Activated naive CD4-positive, alpha-beta T cell treated with Interleukin-2 at 50 U/mL for 16 hours (primary cell): ENCODE measurements around the gene MAST2.
"Not testable (repeated sequence)": the region's sequence is repeated elsewhere in the genome, so short reads cannot be mapped to it uniquely, and the experiment has no call there.

Source experiments
- DNase-seq: peaks from one replicate; pipeline ENCODE4 v3.0.0-alpha.2; 2020

Gene MAST2

DNA sequence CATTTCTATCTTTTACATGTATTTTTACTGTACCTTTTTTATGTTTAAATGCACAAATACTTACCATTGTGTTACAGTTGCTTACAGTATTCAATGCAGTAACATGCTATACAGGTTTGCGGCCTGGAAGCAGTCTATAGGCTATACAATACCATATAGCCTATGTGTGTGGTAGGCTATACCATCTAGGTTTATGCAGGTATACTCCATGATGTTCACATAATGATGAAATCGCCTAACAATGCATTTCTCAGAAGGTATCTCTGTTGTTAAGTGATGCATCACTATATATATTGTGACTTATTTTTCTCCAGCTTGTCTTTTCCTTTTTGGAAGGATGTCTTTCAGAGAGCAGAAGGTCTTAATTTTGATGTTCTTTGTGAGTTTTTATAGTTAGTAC lies 103.5 kb downstream of the MAST2 start:
- DNase-seq, result no peak

DNA sequence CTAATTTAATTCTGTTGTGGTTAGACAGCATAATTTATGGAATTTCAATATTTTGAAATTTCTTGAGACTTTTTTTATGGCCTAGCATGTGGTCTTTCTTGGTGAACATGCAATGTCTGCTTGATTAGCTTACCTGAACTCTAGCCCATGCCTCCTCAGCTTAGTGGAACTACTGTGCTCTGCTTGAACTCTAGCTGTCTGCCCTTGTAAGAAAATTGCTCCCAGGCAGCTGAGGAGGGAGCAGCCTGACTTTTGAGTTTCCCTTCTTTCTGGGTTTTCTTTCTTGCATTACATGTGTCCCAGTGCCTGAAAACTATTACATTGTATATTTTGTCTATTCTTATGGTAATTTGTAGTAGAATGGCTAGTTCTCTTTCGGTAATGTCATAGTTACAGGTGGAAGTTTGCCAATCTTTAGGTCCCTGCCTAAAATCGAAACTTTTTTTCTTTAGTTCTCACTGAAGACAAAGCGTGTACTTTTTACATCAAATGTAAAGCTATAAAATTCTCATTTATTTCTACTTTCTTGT lies 105.3 kb downstream of the MAST2 start:
- DNase-seq, result no peak

DNA sequence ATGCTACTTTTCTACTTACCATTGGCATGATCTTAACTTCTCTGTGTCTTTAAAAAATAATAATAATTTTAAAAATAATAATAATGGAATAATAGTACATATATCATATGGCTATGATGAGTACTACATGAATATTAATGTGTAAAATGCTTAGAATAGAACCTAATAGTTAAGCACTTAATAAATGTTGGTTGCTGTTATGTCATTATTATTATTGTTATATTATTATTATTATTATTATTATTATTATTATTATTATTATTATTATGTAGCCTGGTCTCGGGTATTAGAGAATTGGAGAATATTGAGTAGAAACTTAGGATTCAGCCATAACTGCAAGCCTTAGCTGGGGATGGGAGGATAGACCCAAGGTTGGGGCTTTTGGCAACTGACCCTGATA lies 108.2 kb downstream of the MAST2 start:
- no peak for DNase-seq

DNA sequence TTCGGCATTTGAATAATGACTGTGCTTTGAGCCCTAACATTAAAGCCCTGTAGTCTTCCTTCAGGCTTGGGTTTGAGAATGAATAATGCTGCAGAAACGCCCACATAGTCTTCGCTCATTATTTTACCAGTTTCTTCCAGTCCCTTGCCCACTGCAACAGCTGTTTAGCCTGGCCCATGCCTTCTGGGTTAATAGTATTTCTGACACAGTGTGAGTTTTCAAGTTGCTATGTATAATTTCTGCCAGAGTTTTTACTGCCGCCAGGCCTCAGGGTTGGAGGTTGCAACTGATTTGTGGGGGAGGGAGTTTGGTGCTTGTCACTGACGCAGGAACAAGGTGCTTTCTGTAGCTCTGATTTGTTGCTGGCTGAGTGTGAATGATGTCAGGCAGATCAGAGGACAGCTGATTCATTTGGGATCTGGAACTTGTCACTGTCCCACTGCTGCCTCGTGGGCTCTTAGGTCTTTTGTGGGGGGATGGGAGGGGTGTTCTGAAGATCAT lies 109.8 kb downstream of the MAST2 start:
- no peak for DNase-seq

DNA sequence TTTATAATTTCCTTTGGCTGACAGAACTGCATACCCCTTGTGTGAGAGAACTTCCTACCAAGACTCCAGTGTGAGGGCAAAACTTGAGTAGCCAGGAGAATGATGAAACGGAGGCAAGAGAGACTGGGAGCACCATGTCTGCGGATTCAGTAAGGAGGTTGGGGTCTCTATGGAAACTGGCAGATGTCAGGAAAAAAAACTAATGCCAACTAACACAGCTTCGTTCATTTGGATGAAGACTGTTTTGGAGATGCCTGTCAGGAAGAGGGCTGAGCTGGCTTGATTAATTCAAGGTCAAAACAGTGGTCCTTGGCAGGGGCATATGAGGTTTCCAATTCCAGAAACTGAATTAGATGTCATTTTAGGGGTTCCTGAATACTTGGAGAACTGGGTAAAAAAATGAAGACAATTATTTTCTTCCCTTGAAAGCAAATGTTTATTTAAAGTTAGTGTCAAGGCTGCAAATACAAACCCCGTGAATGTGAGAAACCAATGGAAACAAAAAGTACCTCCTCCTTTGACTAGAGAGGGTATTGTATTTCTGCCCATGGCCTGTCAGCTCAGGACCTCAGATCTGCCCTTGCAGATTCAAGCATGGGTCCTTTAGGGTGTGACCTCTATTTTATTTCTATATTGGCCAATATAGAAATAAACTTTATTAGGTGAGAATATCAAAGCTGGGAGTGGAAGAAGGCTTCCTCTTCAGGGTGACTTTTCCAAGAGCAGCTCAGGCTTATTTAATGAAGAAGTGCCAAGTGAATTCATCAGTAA lies 110.5 kb downstream of the MAST2 start:
- no peak for DNase-seq

DNA sequence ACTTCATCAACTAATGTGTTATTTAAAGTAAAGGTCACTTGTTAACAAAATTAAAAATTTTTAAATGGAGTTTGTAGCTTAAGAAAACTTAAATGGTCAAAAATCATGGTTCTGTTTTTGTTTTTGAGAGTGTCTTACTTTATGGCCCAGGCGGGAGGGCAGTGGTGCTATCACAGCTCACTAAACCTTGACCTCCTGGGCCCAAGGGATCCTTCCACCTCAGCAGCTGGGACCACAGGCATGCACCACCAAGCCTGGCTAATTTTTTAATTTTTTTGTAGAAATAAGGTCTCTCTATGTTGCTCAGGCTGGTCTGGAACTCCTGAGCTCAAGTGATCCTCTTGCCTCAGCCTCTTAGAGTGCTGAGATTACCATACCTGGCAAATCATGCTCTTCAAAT lies 111.4 kb downstream of the MAST2 start:
- no peak for DNase-seq

DNA sequence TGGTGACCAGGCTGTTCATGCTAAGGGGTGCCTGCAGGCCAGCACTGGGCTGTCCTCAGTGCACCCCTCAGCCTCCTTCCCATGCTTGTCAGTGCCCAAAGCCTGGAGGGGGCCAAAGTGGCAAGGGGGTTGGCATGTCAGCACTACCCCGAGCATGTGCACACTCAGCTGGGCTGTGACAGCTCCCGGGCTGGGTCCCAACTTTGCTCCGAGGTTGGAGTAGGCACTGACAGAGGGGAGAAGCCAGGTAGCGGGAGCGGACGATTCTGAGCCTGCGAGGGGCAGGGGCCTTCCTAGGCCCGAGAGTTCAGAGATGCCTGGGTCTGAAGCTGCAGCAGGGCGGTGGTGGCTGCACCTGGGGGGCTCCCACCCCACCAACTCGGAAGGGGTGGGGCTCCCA lies 119.0 kb downstream of the MAST2 start:
- no peak for DNase-seq

DNA sequence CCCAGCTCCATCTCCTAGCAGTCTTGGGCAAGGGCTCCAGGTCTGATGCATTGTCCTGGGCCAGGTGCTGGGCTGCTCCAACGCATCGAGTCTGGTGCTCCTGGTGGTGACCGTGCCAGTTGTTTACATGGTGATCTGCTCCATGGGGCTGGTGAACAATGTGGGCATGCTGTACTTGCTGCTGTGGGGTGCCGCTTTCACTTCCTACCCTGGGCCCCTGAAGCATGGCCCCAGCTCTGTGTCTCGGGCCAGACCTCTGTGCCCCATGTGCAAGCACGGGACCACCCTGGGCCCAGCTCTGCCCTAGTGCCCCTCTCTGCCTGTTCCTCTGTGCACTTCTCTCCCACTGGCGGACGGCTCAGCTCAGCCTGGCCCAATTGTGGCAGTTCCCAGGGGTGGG lies 119.4 kb downstream of the MAST2 start:
- DNase-seq, result no peak

DNA sequence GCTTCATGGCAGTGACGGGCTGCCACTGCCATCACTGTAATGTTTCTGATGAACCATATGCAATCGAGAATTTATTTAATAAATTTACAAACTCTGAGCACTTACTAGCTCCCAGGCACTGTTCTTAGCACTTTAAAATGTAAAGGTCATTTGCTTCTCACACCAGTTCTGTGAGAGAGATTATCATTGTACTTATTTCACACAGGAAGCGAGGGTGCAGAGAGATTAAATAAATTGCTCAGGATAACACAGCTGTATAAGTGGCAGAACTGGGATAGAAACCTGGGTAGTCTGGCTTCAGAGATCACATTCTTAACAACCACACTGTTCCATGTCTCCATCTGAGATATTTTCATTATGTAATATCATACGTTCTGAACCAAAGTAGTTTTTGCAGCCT lies 119.9 kb downstream of the MAST2 start:
- DNase-seq, result no peak

DNA sequence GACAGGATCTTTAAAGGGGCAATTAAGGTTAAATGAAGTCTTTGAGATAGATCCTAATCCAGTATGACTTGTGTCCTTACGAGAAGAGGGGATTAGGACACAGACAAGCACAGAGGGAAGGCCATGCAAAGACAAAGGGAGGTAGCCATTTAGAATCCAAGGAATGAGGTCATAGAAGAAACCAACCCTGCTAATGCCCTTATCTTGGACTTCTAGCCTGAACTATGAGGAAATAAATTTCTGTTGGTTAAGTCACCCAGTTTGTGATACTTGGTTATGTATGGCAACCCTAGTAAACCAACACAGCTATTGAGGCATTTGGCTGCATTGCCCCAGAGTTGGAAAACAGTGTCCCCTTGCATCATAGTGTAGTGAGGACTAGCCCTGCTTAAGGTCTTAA lies 121.3 kb downstream of the MAST2 start:
- no peak for DNase-seq

DNA sequence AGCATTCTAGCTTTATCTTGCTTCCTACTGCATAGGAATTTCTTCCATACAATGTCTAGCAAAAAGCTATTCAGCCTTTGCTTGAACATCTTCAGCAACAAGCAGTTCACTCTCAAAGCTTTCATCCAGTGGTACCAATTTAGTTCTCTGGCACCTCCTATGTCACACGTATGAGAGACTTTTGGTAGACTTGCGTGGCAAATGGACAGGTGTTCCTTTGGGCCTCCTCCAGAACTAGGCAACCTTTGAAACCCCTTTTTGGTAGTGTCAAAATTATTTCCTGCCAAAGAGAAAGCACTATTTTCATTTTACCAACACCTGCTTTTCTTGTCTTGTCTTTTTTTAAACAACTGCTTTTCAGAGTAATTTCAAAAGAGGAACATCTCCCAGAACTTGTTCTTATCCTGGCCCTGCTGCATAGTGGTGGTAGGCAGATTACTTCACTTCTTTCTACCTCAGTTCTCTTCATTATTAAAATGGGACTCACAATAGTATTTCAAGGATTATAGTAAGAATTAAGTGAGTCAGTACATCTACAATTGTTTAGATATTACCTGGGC lies 122.4 kb downstream of the MAST2 start:
- DNase-seq, result no peak

DNA sequence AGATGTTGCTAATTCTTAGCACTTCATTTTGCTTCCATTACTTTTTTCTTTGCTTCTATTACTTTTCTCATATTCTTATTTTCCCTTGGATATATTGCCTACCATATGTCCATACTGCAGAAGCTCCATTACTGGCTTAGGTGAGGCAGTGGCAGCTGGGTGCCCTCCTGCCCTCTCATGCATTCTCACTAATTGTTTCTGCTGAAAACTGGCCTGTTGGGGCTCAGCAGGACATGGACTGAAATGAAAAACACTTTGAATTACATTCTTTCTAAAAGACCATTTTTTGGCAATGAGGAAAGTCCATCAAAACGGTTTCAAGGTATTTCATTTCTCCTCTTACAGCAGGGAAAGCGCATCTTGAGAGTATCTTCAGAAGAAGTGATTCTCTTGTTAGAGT lies 122.9 kb downstream of the MAST2 start:
- DNase-seq, result no peak

DNA sequence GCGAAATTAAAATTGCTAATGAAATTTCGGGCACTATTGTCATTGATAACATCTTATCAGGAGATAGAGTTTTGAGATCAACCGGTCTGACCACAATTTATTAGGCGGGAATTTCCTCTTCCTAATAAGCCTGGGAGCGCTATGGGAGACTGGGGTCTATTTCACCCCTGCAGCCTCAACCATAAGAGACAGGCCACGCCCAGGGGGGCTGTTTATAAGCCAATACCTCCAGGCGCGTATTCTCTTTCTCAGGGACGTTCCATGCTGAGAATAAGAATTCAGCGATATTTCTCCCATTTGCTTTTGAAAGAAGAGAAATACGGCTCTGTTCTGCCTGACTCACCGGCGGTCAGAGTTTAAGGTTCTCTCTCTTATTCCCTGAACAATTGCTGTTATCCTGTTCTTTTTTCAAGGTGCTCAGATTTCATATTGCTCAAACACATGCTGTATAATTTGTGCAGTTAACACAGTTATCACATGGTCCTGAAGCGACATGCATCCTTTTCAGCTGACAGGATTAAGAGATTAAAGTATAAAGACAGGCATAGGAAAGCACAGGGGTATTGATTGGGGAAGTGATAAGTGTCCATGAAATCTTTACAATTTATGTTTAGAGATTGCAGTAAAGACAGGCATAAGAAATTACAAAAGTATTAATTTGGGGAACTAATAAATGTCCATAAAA lies 124.0 kb downstream of the MAST2 start:
- not testable (repeated sequence) for DNase-seq

DNA sequence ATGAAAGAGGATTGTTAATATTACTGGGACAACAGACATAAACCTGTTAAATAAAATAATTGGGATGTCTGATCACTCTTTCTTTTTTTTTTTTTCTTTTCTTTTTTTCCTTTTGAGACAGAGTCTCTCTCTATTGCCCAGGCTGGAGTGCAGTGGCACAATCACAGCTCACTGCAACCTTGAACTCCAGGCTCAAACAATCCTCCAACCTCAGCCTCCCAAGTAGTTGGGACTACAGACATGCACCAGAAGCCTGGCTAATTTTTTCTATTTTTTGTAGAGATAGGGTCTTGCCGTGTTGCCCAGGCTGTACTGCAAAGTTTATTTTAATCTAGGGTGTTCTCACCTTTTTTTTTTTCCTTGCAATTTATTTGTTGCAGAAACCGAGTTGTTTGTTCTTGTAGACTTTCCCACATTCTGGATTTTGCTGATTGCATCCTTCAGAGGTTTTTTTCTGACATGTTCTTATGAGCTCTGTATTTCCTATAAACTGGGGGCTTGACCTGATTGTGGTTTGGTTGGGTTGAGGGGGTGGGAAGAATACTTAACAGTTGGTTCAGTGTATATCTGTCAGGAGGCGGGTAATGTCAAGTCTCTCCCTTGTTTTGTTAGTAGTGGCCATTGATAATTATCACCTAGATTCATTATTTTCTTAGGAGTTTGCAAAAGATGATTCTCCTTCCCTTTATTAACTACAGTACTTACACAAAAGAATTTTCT lies 125.2 kb downstream of the MAST2 start:
- DNase-seq, result no peak

DNA sequence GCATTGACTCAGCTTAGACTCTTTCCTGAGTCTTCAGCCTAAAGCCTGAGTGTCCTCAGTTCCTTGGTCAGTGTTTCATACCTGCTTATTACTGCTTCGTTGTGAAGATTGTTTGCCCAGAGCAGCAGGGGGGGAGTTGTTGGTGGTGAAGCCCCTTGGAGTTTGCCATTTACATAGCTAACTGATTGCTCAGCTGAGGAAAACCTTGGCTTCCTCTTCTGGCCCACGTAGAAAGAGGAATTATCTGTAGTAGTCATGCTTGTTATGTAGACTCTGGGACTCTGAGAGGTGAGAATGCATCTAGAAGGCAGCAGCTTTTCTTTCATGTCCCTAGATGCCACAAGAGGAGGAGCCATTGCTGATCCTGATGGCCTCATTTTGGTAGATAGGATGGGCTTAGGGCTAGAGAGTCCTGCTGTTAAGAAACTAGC lies 125.9 kb downstream of the MAST2 start:
- no peak for DNase-seq

DNA sequence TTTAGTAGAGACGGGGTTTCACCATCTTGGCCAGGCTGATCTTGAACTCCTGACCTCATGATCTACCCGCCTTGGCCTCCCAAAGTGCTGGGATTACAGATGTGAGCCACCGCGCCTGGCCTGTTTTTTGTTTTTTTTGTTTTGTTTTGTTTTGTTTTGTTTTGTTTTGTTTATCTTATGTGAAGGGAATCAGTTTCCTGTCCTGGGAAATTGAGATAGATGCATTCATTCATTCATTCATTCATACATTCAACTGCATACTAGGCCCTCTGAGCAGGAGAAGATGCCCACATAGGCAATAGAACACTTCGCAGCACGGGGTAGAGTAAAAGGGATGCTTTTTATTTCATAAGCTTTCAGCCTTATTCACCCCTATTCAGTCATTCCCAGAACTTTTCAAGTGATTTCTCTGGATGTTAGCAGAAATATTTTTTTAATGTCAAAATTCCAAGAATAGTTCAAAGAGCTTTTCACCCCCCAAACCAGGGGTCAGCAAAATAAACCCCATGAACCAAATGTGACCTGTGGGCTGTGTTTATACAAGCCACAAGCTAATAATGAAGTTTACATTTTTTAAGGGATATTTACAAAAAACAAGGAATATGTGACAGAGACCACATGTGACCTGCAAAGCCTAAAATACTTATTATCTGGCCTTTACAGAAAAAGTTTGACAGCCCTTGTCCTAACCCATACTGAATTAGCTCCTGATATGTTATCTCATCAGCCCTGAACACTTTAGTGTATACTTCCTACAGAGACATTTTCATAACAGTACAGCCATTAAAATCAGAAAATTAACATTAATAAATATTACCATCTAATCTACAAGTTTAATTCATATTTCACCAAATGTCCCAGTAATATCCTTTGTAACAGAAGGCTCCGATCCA lies 127.1 kb downstream of the MAST2 start:
- DNase-seq, result no peak

DNA sequence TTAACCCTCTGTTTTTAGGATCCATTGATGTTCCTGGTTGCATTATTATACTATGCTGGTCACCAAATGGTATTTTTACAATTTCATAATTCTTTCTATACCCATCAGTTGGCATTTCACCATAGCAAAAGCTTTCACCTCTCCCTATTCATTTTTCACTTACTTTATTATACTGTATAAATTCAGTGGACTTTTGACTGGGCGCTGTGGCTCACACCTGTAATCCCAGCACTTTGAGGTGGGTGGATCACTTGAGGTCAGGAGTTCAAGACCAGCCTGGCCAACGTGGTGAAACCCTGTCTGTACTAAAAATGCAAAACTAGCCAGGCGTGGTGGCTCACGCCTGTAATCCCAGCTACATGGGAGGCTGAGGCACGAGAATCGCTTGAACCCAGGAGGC lies 128.8 kb downstream of the MAST2 start:
- not testable (repeated sequence) for DNase-seq

DNA sequence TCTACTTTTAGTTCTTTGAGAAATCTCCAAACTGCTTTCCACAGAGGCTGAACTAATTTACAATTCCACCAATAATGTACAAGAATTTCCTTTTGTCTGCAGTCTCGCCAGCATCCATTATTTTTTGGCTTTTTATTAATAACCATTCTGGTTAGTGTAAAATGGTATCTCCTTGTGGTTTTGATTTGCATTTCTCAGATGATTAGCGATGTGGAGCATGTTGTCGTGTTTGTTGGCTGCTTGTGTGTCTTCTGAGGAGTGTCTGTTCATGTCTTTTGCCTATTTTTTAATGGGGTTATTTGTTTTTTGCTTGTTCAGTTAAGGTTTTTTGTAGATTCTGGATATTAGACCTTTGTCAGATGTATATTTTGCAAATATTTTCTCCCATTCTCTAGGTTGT lies 131.5 kb downstream of the MAST2 start:
- no peak for DNase-seq

DNA sequence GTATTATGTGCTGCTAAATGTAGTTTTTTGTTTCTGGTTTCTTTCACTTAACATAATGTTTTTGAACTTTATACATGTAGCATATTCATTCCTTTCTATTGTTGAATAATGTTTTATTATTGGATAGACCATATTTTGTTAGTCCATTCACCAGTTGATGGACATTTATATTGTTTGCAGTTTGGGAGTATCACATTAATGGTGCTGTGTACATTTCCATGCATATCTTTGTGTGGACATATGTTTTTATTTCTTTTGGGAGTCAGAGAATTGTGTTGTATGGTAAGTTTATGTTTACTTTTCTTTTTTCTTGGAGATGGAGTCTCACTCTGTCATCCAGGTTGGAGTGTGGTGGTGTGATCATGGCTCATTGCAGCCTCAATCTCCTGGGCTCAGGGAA lies 134.6 kb downstream of the MAST2 start:
- no peak for DNase-seq

DNA sequence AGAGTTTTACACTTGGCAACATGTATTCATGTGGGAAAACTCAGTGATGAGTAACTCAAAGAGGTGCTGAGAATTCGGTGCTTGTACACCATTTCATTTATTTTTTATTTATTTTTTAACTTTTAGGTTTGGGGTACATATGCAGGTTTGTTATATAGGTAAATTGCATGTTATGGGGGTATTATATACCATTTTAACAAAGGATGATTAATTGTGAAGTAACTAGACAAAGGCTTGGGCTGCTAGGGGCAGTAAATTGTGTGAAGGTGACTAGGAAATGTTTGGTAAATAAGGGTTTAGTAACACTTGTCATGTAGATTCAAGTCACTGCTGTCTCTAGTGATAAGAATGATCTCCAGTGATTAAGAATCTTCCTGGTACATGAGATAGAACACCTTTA lies 139.0 kb downstream of the MAST2 start:
- no peak for DNase-seq

DNA sequence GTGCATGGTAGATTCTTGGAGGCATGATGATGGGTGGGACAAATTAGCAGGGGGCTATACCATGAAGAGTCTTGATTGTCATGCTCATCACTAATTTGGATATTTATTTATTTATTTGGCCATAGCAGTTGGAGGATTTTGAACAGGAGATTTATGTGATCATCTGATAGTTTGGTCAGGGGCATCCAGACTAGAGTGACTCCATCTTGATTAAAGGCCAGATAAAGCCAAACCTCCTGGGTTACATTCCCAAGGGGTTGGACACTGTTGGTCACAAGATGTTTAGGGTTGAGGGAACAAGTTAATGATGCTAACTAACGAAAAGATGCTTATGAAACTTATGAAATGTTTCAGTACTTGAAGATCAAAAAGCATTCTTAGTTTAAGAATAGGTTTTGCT lies 139.8 kb downstream of the MAST2 start:
- no peak for DNase-seq

DNA sequence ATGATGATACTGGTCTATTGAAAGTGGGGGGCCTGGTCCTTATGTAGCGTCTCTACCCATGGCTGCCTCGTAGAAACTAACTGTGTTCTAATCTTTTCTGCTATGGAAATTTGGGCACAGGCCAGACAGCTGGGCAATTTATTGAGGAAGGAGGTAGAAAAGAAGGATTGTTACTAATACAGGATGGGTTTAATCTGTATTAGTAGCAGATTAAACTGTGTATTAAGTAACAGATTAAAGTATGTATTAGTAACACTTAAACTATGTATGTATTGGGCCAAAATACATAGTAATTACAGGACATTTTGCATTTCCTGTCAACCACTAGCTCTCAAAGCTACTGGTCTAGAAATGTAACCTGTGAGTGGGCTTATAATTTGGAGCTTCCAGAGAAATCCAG lies 142.0 kb downstream of the MAST2 start:
- no peak for DNase-seq
